ENCODE measurements around the gene CCDC106. TPM values are rescaled to one million over a fixed set of nuclear protein-coding genes. Genes with fewer than 3 reads are reported as not detected.

The CCDC106 gene
- total RNA-seq, 2 experiments from 2014 or later: 1.7 to 1.8 TPM

- TF ChIP-seq, protein P1, sequence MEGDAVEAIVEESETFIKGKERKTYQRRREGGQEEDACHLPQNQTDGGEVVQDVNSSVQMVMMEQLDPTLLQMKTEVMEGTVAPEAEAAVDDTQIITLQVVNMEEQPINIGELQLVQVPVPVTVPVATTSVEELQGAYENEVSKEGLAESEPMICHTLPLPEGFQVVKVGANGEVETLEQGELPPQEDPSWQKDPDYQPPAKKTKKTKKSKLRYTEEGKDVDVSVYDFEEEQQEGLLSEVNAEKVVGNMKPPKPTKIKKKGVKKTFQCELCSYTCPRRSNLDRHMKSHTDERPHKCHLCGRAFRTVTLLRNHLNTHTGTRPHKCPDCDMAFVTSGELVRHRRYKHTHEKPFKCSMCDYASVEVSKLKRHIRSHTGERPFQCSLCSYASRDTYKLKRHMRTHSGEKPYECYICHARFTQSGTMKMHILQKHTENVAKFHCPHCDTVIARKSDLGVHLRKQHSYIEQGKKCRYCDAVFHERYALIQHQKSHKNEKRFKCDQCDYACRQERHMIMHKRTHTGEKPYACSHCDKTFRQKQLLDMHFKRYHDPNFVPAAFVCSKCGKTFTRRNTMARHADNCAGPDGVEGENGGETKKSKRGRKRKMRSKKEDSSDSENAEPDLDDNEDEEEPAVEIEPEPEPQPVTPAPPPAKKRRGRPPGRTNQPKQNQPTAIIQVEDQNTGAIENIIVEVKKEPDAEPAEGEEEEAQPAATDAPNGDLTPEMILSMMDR (IDR thresholded peaks at IDR 0.05): no peak
- H3K9me3 Mint-ChIP-seq: no peaks in the 10 kb centered on the region
- CTCF ChIA-PET: interaction anchor here (0.6 to 4.2 kb wide), 18 partner anchors 9 to 465 kb away, joined by 3 to 60 read pairs (median 4); partner anchors contain the start of genes CCDC106, ISOC2, ZNF579 and ZNF628
- Histone ChIP-seq H3K9me3 (ENCODE audit: control insufficient read depth in 1 of 2, insufficient read depth in 1 of 2, low read length in 2 of 2) (no peaks in the 10 kb centered on the region), H3K36me3 (ENCODE audit: insufficient read depth, low read length) (peaks cover 16% of the 10 kb centered on the region), H3K27me3 (ENCODE audit: control insufficient read depth in 1 of 2, insufficient read depth in 2 of 2, low read length in 2 of 2) (no peaks in the 10 kb centered on the region), H3K27ac (ENCODE audit: low read depth in 1 of 2, low read length in 2 of 2) (peak overlapping the region; percentile 84 to 92), H3K4me1 (ENCODE audit: insufficient read depth, low read length) (peaks cover 40% of the 10 kb centered on the region), H3K4me3 (ENCODE audit: low read length) (peak overlapping the region; percentile 86)
- peaks cover 59% of the 10 kb centered on the region for H3K36me3 Mint-ChIP-seq (ENCODE audit: low read depth)
- H3K4me3 Mint-ChIP-seq: peak overlapping the region; percentile 96
- intact Hi-C loops (cut with DNase I, micrococcal nuclease): loop anchor here (1.0 to 10.0 kb wide), 6 partner anchors 20 to 488 kb away; partner anchors contain the start of genes PPP6R1 (in 1 of the 2) and UBE2S (in 1 of the 2)
- H3K4me1 Mint-ChIP-seq (ENCODE audit: low read depth): peaks cover 58% of the 10 kb centered on the region
- no peaks in the 10 kb centered on the region for H3K27me3 Mint-ChIP-seq
- ATAC-seq (ENCODE audit: poor library complexity) (no peak), DNase-seq (no peak)
- POLR2A ChIA-PET: interaction anchor here (0.7 to 2.7 kb wide), 13 partner anchors 11 to 145 kb away, joined by 3 to 50 read pairs (median 5); partner anchors contain the start of genes U2AF2, ZNF579, ZNF581 and ZNF784
- peak overlapping the region; percentile 84 for H3K27ac Mint-ChIP-seq
Observed at GRCh38 chr19:55606471-55606787, 41.6 kb upstream of the CCDC106 start.

- no peak for DNase-seq
- POLR2A ChIA-PET: interaction anchor here (0.7 to 2.7 kb wide), 12 partner anchors 11 to 145 kb away, joined by 3 to 50 read pairs (median 5); partner anchors contain the start of genes U2AF2, ZNF579, ZNF581 and ZNF784
Observed at GRCh38 chr19:55606817-55607216, 41.2 kb upstream of the CCDC106 start.

DNA sequence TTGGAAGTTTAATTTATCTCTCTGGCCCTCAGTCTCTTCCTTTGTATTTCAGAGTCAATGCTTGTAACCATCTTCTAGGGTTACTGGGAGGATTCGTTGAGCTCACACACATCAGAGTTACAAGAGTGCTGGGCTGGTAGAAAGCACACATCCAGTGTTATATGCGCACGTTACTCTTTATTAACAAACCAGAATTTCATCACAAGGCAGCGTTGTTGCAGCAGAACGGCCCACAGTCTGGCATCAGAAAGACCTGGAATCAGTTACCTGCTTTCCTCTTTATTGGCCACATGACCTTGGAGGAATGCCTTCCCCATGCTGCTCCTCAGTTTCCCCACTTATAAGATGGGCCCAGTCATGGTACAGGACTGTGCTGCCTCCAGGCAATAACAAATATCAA, 38.7 kb upstream of the CCDC106 start:
- ChIA-PET POLR2A (no interaction called here), CTCF (no interaction called here)
- Histone ChIP-seq H3K9me3 (ENCODE audit: control insufficient read depth in 1 of 2, insufficient read depth in 1 of 2, low read length in 2 of 2) (no peaks in the 10 kb centered on the region), H3K27ac (ENCODE audit: low read depth in 1 of 2, low read length in 2 of 2) (no peak overlapping the region), H3K4me3 (ENCODE audit: low read length) (no peak overlapping the region), H3K4me1 (ENCODE audit: insufficient read depth, low read length) (peaks cover 41% of the 10 kb centered on the region), H3K36me3 (ENCODE audit: insufficient read depth, low read length) (peaks cover 20% of the 10 kb centered on the region), H3K27me3 (ENCODE audit: control insufficient read depth in 1 of 2, insufficient read depth in 2 of 2, low read length in 2 of 2) (no peaks in the 10 kb centered on the region)
- ATAC-seq (ENCODE audit: poor library complexity) (no peak), DNase-seq (no peak)
- Mint-ChIP-seq H3K27me3 (no peaks in the 10 kb centered on the region), H3K27ac (no peak overlapping the region), H3K4me1 (ENCODE audit: low read depth) (peaks cover 65% of the 10 kb centered on the region), H3K4me3 (peak overlapping the region; percentile 12), H3K9me3 (no peaks in the 10 kb centered on the region), H3K36me3 (ENCODE audit: low read depth) (peaks cover 73% of the 10 kb centered on the region)
- intact Hi-C loops (cut with DNase I, micrococcal nuclease): loop anchor here in 1 of 2 experiments (5.0 to 10.0 kb wide), 3 partner anchors 142 to 355 kb away; partner anchors contain the start of genes PPP6R1 and UBE2S
- TF ChIP-seq, protein P1 (IDR thresholded peaks at IDR 0.05): no peak

More at GRCh38 chr19:55606817-55607216, 41.2 kb upstream of the CCDC106 start:
- no peaks in the 10 kb centered on the region for H3K9me3 Mint-ChIP-seq
- Histone ChIP-seq H3K9me3 (ENCODE audit: control insufficient read depth in 1 of 2, insufficient read depth in 1 of 2, low read length in 2 of 2) (no peaks in the 10 kb centered on the region), H3K36me3 (ENCODE audit: insufficient read depth, low read length) (peaks cover 16% of the 10 kb centered on the region), H3K27me3 (ENCODE audit: control insufficient read depth in 1 of 2, insufficient read depth in 2 of 2, low read length in 2 of 2) (no peaks in the 10 kb centered on the region), H3K4me3 (ENCODE audit: low read length) (no peak overlapping the region), H3K27ac (ENCODE audit: low read depth in 1 of 2, low read length in 2 of 2) (peak overlapping the region; percentile 84 to 92), H3K4me1 (ENCODE audit: insufficient read depth, low read length) (peaks cover 42% of the 10 kb centered on the region)
- no peaks in the 10 kb centered on the region for H3K27me3 Mint-ChIP-seq
- peaks cover 62% of the 10 kb centered on the region for H3K36me3 Mint-ChIP-seq (ENCODE audit: low read depth)
- CTCF ChIA-PET: interaction anchor here (0.6 to 4.2 kb wide), 18 partner anchors 9 to 466 kb away, joined by 3 to 60 read pairs (median 4); partner anchors contain the start of genes CCDC106, ISOC2, ZNF579 and ZNF628
- peak overlapping the region; percentile 52 for H3K4me3 Mint-ChIP-seq
- intact Hi-C loops (cut with DNase I, micrococcal nuclease): loop anchor here (1.0 to 10.0 kb wide), 6 partner anchors 20 to 488 kb away; partner anchors contain the start of genes PPP6R1 (in 1 of the 2) and UBE2S (in 1 of the 2)
- H3K4me1 Mint-ChIP-seq (ENCODE audit: low read depth): peaks cover 55% of the 10 kb centered on the region
- ATAC-seq (ENCODE audit: poor library complexity): no peak
- TF ChIP-seq, protein P1 (IDR thresholded peaks at IDR 0.05): no peak
- H3K27ac Mint-ChIP-seq: peak overlapping the region; percentile 84
